22Rv1 (cell line): Measurements from ENCODE around the gene PRKACB.

Source experiments
- ZFX ChIP-seq: fragments of 450-650 bp; IDR thresholded peaks from 2 replicates; pipeline ENCODE4 v1.6.1; 2017; ENCODE audit warnings: antibody characterized with exemption, borderline replicate concordance
- TF ChIP-seq, protein P1 (sequence below): fragments of 450-650 bp; IDR thresholded peaks from 2 replicates; pipeline ENCODE4 v1.5.1; 2017; ENCODE audit warnings: mild to moderate bottlenecking

DNA sequence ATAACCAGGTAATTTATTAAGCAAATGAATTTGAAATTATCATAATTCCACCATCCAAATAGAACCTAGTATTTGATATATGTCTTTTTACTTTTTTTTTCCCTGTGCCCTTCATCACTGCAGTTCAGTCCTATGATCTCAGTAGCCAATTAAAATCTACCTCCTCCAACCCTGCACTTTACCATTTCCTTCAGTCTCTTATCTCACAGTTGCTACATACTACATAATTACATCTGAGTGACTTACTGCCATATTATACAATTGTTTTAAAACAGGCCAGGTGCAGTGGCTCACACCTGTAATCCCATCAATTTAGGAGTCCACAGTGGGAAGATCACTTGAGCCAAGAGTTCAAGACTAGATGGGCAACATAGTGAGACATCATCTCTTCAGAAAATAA is 73.2 kb downstream of the PRKACB start:
- TF ChIP-seq, protein P1, sequence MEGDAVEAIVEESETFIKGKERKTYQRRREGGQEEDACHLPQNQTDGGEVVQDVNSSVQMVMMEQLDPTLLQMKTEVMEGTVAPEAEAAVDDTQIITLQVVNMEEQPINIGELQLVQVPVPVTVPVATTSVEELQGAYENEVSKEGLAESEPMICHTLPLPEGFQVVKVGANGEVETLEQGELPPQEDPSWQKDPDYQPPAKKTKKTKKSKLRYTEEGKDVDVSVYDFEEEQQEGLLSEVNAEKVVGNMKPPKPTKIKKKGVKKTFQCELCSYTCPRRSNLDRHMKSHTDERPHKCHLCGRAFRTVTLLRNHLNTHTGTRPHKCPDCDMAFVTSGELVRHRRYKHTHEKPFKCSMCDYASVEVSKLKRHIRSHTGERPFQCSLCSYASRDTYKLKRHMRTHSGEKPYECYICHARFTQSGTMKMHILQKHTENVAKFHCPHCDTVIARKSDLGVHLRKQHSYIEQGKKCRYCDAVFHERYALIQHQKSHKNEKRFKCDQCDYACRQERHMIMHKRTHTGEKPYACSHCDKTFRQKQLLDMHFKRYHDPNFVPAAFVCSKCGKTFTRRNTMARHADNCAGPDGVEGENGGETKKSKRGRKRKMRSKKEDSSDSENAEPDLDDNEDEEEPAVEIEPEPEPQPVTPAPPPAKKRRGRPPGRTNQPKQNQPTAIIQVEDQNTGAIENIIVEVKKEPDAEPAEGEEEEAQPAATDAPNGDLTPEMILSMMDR: no peak
- no peak for TF ChIP-seq ZFX
